Measurements from ENCODE around the gene SLC43A1.

The SLC43A1 gene

GRCh38 chr11:57527056-57527631 is 11.6 kb upstream of the SLC43A1 start:
- DNase-seq: peak; percentile 63

GRCh38 chr11:57523419-57523818 is 7.9 kb upstream of the SLC43A1 start:
- DNase-seq: no peak

- DNase-seq: no peak
Measured at GRCh38 chr11:57521116-57521515, 5.6 kb upstream of the SLC43A1 start.

- DNase-seq: no peak
Measured at GRCh38 chr11:57516061-57516443, 550 bp upstream of the SLC43A1 start.

GRCh38 chr11:57514538-57515331 is 767 bp downstream of the SLC43A1 start:
- DNase-seq: peak; percentile 56

- DNase-seq: peak; percentile 37
Measured at GRCh38 chr11:57513911-57514537, 1.5 kb downstream of the SLC43A1 start.

- no peak for DNase-seq
Measured at GRCh38 chr11:57513452-57513795, 2.1 kb downstream of the SLC43A1 start.

GRCh38 chr11:57512646-57513451 is 2.7 kb downstream of the SLC43A1 start:
- no peak for DNase-seq

GRCh38 chr11:57511741-57512430 is 3.6 kb downstream of the SLC43A1 start:
- DNase-seq: no peak

GRCh38 chr11:57508341-57509170 is 6.9 kb downstream of the SLC43A1 start:
- DNase-seq: no peak

- DNase-seq: no peak
Measured at GRCh38 chr11:57506522-57506921, 9.0 kb downstream of the SLC43A1 start.

GRCh38 chr11:57504511-57504910 is 11.0 kb downstream of the SLC43A1 start:
- no peak for DNase-seq

GRCh38 chr11:57502870-57503269 is 12.6 kb downstream of the SLC43A1 start:
- DNase-seq: no peak

- no peak for DNase-seq
Measured at GRCh38 chr11:57502376-57502775, 13.1 kb downstream of the SLC43A1 start.

GRCh38 chr11:57501953-57502352 is 13.5 kb downstream of the SLC43A1 start:
- DNase-seq: no peak

- no peak for DNase-seq
Measured at GRCh38 chr11:57500926-57501325, 14.6 kb downstream of the SLC43A1 start.

GRCh38 chr11:57500515-57500914 is 15.0 kb downstream of the SLC43A1 start:
- DNase-seq: no peak

- DNase-seq: no peak
Measured at GRCh38 chr11:57499983-57500461, 15.5 kb downstream of the SLC43A1 start.

GRCh38 chr11:57499413-57499982 is 16.0 kb downstream of the SLC43A1 start:
- DNase-seq: peak; percentile 59

GRCh38 chr11:57498540-57498939 is 17.0 kb downstream of the SLC43A1 start:
- no peak for DNase-seq

All from activated CD4-positive, alpha-beta T cell treated with anti-CD3 and anti-CD28 coated beads, Interleukin-2, amount 50 U/mL, for 16 hours (primary cell).